ENCODE results near the gene PRDX4.

DNA sequence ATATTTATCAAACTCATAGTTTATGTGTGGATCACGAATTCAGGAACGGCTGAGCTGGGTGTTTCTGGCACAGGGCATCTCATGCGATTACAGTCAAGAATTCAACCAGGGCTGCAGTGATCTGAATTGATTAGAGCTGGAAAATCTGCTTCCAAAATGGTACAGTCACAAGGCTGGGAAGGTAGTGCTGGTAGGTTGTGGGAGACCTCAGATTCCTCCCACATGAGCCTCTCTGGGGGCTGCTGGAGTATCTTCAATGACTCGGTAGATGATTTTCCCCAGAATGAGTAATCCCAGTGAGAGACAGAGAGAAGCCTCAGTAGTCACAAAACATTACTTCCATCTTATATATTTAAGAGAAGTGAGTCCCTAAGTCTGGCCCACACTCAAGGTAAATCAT lies 36.2 kb upstream of the PRDX4 start:
- TF ChIP-seq, protein P1, sequence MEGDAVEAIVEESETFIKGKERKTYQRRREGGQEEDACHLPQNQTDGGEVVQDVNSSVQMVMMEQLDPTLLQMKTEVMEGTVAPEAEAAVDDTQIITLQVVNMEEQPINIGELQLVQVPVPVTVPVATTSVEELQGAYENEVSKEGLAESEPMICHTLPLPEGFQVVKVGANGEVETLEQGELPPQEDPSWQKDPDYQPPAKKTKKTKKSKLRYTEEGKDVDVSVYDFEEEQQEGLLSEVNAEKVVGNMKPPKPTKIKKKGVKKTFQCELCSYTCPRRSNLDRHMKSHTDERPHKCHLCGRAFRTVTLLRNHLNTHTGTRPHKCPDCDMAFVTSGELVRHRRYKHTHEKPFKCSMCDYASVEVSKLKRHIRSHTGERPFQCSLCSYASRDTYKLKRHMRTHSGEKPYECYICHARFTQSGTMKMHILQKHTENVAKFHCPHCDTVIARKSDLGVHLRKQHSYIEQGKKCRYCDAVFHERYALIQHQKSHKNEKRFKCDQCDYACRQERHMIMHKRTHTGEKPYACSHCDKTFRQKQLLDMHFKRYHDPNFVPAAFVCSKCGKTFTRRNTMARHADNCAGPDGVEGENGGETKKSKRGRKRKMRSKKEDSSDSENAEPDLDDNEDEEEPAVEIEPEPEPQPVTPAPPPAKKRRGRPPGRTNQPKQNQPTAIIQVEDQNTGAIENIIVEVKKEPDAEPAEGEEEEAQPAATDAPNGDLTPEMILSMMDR (IDR thresholded peaks at IDR 0.05; ENCODE audit: low read depth, low read length) = no peak
- TF ChIP-seq EZH2phosphoT487 (IDR thresholded peaks at IDR 0.05; ENCODE audit: low read depth) = no peak
